ENCODE data around the gene MCTP2. TPM values are rescaled to one million over a fixed set of nuclear protein-coding genes. Genes with fewer than 3 reads are reported as not detected.
A peak's percentile ranks its signal among the peaks of the same experiment; 100 is the strongest.

The MCTP2 gene
- total RNA-seq, 2 donors from 2014 or later, result 49.9 to 119 TPM

GRCh38 chr15:94414916-94415315 lies 183.6 kb downstream of the MCTP2 start:
- peaks cover 0 to 2% of the 10 kb centered on the region in 2 donors for H3K36me3 Mint-ChIP-seq (ENCODE audit: insufficient read depth in 2 of 2)
- H3K4me3 Mint-ChIP-seq, result no peak overlapping the region
- H3K27me3 Mint-ChIP-seq (ENCODE audit: low read depth), result no peaks in the 10 kb centered on the region
- H3K27ac Mint-ChIP-seq, result no peak overlapping the region
- no peaks in the 10 kb centered on the region for H3K4me1 Mint-ChIP-seq (ENCODE audit: low read depth)
- DNase-seq (no peak), ATAC-seq (replicated peaks in 1 of 2) (no peak)
- no peaks in the 10 kb centered on the region for H3K9me3 Mint-ChIP-seq

- no peak overlapping the region for H3K4me3 Mint-ChIP-seq
- H3K36me3 Mint-ChIP-seq (ENCODE audit: insufficient read depth in 2 of 2), result peaks cover 0 to 4% of the 10 kb centered on the region in 2 donors
- H3K9me3 Mint-ChIP-seq, result no peaks in the 10 kb centered on the region
- no peak overlapping the region for H3K27ac Mint-ChIP-seq
- H3K4me1 Mint-ChIP-seq (ENCODE audit: low read depth), result no peaks in the 10 kb centered on the region
- no peak for DNase-seq
- no peaks in the 10 kb centered on the region for H3K27me3 Mint-ChIP-seq (ENCODE audit: low read depth)
- ATAC-seq (replicated peaks in 1 of 2), result no peak
Observed at GRCh38 chr15:94416267-94416666, 184.9 kb downstream of the MCTP2 start.

GRCh38 chr15:94416820-94417219 lies 185.5 kb downstream of the MCTP2 start:
- Mint-ChIP-seq H3K27ac (peak overlapping the region; percentile 33), H3K27me3 (ENCODE audit: low read depth) (no peaks in the 10 kb centered on the region), H3K36me3 (ENCODE audit: insufficient read depth in 2 of 2) (peaks cover 0 to 4% of the 10 kb centered on the region in 2 donors), H3K4me1 (ENCODE audit: low read depth) (no peaks in the 10 kb centered on the region), H3K9me3 (no peaks in the 10 kb centered on the region), H3K4me3 (no peak overlapping the region)
- no peak for ATAC-seq (replicated peaks in 1 of 2)
- no peak for DNase-seq

GRCh38 chr15:94417501-94418293 lies 186.3 kb downstream of the MCTP2 start:
- Mint-ChIP-seq H3K4me1 (ENCODE audit: low read depth) (no peaks in the 10 kb centered on the region), H3K27ac (no peak overlapping the region), H3K36me3 (ENCODE audit: insufficient read depth in 2 of 2) (peaks cover 0 to 4% of the 10 kb centered on the region in 2 donors), H3K27me3 (ENCODE audit: low read depth) (no peaks in the 10 kb centered on the region), H3K4me3 (no peak overlapping the region), H3K9me3 (no peaks in the 10 kb centered on the region)
- ATAC-seq (replicated peaks in 1 of 2) (no peak), DNase-seq (no peak)

GRCh38 chr15:94421706-94422105 lies 190.3 kb downstream of the MCTP2 start:
- Mint-ChIP-seq H3K4me1 (ENCODE audit: low read depth) (no peaks in the 10 kb centered on the region), H3K27ac (no peak overlapping the region), H3K4me3 (no peak overlapping the region), H3K36me3 (ENCODE audit: insufficient read depth in 2 of 2) (peaks cover 2 to 10% of the 10 kb centered on the region in 2 donors), H3K27me3 (ENCODE audit: low read depth) (no peaks in the 10 kb centered on the region), H3K9me3 (no peaks in the 10 kb centered on the region)
- no peak for ATAC-seq (replicated peaks in 1 of 2)
- DNase-seq, result no peak

GRCh38 chr15:94432279-94432678 lies 200.9 kb downstream of the MCTP2 start:
- Mint-ChIP-seq H3K9me3 (peaks cover 0 to 2% of the 10 kb centered on the region in 2 donors), H3K4me3 (no peak overlapping the region), H3K27ac (no peak overlapping the region), H3K27me3 (ENCODE audit: low read depth) (no peaks in the 10 kb centered on the region), H3K36me3 (ENCODE audit: insufficient read depth in 2 of 2) (peaks cover 2% of the 10 kb centered on the region in 2 donors), H3K4me1 (ENCODE audit: low read depth) (no peaks in the 10 kb centered on the region)
- no peak for ATAC-seq (replicated peaks in 1 of 2)
- DNase-seq, result no peak

GRCh38 chr15:94439158-94439557 lies 207.8 kb downstream of the MCTP2 start:
- ATAC-seq (replicated peaks in 1 of 2) (no peak), DNase-seq (no peak)
- no peak overlapping the region for H3K27ac Mint-ChIP-seq
- no peak overlapping the region for H3K4me3 Mint-ChIP-seq
- H3K36me3 Mint-ChIP-seq (ENCODE audit: insufficient read depth in 2 of 2), result peaks cover 2 to 9% of the 10 kb centered on the region in 2 donors
- H3K9me3 Mint-ChIP-seq, result no peaks in the 10 kb centered on the region
- H3K27me3 Mint-ChIP-seq (ENCODE audit: low read depth), result no peaks in the 10 kb centered on the region
- H3K4me1 Mint-ChIP-seq (ENCODE audit: low read depth), result no peaks in the 10 kb centered on the region

GRCh38 chr15:94441760-94442159 lies 210.4 kb downstream of the MCTP2 start:
- no peak for ATAC-seq (replicated peaks in 1 of 2)
- H3K4me1 Mint-ChIP-seq (ENCODE audit: low read depth), result no peaks in the 10 kb centered on the region
- H3K36me3 Mint-ChIP-seq (ENCODE audit: insufficient read depth in 2 of 2), result peaks cover 0 to 9% of the 10 kb centered on the region in 2 donors
- H3K27me3 Mint-ChIP-seq (ENCODE audit: low read depth), result no peaks in the 10 kb centered on the region
- no peak overlapping the region for H3K27ac Mint-ChIP-seq
- no peak for DNase-seq
- H3K4me3 Mint-ChIP-seq, result no peak overlapping the region
- H3K9me3 Mint-ChIP-seq, result no peaks in the 10 kb centered on the region

- Mint-ChIP-seq H3K9me3 (no peaks in the 10 kb centered on the region), H3K4me1 (ENCODE audit: low read depth) (no peaks in the 10 kb centered on the region), H3K27ac (no peak overlapping the region), H3K4me3 (no peak overlapping the region), H3K27me3 (ENCODE audit: low read depth) (no peaks in the 10 kb centered on the region), H3K36me3 (ENCODE audit: insufficient read depth in 2 of 2) (peaks cover 0 to 9% of the 10 kb centered on the region in 2 donors)
- DNase-seq (no peak), ATAC-seq (replicated peaks in 1 of 2) (no peak)
Observed at GRCh38 chr15:94442480-94442879, 211.1 kb downstream of the MCTP2 start.

- ATAC-seq (replicated peaks in 1 of 2) (no peak), DNase-seq (no peak)
- Mint-ChIP-seq H3K9me3 (no peaks in the 10 kb centered on the region), H3K4me1 (ENCODE audit: low read depth) (no peaks in the 10 kb centered on the region), H3K36me3 (ENCODE audit: insufficient read depth in 2 of 2) (peaks cover 0 to 9% of the 10 kb centered on the region in 2 donors), H3K27me3 (ENCODE audit: low read depth) (no peaks in the 10 kb centered on the region), H3K4me3 (no peak overlapping the region), H3K27ac (no peak overlapping the region)
Observed at GRCh38 chr15:94443186-94443585, 211.8 kb downstream of the MCTP2 start.

- no peak for ATAC-seq (replicated peaks in 1 of 2)
- peak overlapping the region; percentile 34 for H3K27ac Mint-ChIP-seq
- H3K36me3 Mint-ChIP-seq (ENCODE audit: insufficient read depth in 2 of 2), result peaks cover 0 to 4% of the 10 kb centered on the region in 2 donors
- no peak for DNase-seq
- H3K27me3 Mint-ChIP-seq (ENCODE audit: low read depth), result no peaks in the 10 kb centered on the region
- no peaks in the 10 kb centered on the region for H3K4me1 Mint-ChIP-seq (ENCODE audit: low read depth)
- H3K4me3 Mint-ChIP-seq, result no peak overlapping the region
- no peaks in the 10 kb centered on the region for H3K9me3 Mint-ChIP-seq
Observed at GRCh38 chr15:94445566-94446160, 214.3 kb downstream of the MCTP2 start.

- H3K4me1 Mint-ChIP-seq (ENCODE audit: low read depth), result no peaks in the 10 kb centered on the region
- H3K36me3 Mint-ChIP-seq (ENCODE audit: insufficient read depth in 2 of 2), result peaks cover 0 to 4% of the 10 kb centered on the region in 2 donors
- no peaks in the 10 kb centered on the region for H3K27me3 Mint-ChIP-seq (ENCODE audit: low read depth)
- H3K9me3 Mint-ChIP-seq, result no peaks in the 10 kb centered on the region
- no peak overlapping the region for H3K27ac Mint-ChIP-seq
- no peak overlapping the region for H3K4me3 Mint-ChIP-seq
- no peak for DNase-seq
- no peak for ATAC-seq (replicated peaks in 1 of 2)
Observed at GRCh38 chr15:94446441-94446840, 215.1 kb downstream of the MCTP2 start.

GRCh38 chr15:94451466-94451865 lies 220.1 kb downstream of the MCTP2 start:
- Mint-ChIP-seq H3K9me3 (no peaks in the 10 kb centered on the region), H3K27me3 (ENCODE audit: low read depth) (no peaks in the 10 kb centered on the region), H3K36me3 (ENCODE audit: insufficient read depth in 2 of 2) (no peaks in the 10 kb centered on the region), H3K4me3 (no peak overlapping the region), H3K4me1 (ENCODE audit: low read depth) (no peaks in the 10 kb centered on the region), H3K27ac (peak overlapping the region; percentile 28)
- no peak for DNase-seq
- no peak for ATAC-seq (replicated peaks in 1 of 2)
